Sciatic nerve (tissue), 2 donors: Measurements from ENCODE around the gene WWC1. TPM values are rescaled to one million over a fixed set of nuclear protein-coding genes. Genes with fewer than 3 reads are reported as not detected.
"Not testable (repeated sequence)": the region's sequence is repeated elsewhere in the genome, so short reads cannot be mapped to it uniquely, and the experiment has no call there.

Experiments used
- ATAC-seq: fragments of 200-7000 bp; cut with Tn5 transposase; one replicate; pipeline ENCODE4 v1.9.1; 2020; ENCODE audit warnings: mild to moderate bottlenecking, moderate library complexity
- DNase-seq: peaks from one replicate; pipeline ENCODE4 v3.0.0-alpha.2; 2020; ENCODE audit warnings: low spot score
- intact Hi-C: fragments of 100-400 bp; cut with DNase I; formaldehyde crosslinking; loops from one replicate; pipeline ENCODE4 v1.14.2; 2022
- total RNA-seq: library from RNA; stranded (reverse); fragmentation: NEBNext Ultra II Directional; extraction: Animal tissue kit (Norgen Biotek cat#: 25700); gene quantifications from one replicate; pipeline ENCODE4 v1.2.1, GENCODE V29; 2021
- donor health status: DM: no; HTN: no; CAD: no.
- donor health status: DM: no; HTN: no; CAD: no.

The WWC1 gene
- total RNA-seq, 1 donor from 2014 or later, result 2.1 TPM

DNA sequence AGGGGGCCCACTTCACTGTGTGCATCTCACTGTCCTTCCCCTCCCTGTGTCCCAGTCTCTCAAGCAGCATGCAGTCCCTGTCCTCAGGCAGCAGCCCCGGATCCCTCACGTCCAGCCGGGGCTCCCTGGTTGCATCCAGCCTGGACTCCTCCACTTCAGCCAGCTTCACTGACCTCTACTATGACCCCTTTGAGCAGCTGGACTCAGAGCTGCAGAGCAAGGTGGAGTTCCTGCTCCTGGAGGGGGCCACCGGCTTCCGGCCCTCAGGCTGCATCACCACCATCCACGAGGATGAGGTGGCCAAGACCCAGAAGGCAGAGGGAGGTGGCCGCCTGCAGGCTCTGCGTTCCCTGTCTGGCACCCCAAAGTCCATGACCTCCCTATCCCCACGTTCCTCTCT is 132.0 kb downstream of the WWC1 start:
- intact Hi-C loops, result no loop called here
- ATAC-seq (no peak), DNase-seq (no peak)

DNA sequence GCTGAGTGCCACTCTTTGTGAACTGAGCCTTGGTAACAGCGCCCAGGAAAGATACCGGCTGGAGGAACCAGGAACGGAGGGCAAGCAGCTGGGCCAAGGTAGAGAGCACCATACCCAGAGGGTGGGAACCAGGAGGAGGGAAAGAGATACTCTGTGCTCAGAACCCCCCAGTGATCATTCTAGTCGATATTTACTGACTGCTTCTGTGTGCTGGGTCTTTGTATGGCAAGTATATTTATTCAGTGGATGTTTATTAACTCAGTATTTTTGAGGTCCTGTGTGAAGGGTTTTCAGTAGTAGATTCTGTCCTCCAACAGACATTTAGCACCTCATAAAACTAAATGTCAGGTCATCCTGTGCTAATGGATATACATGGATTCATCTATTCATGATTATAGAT is 132.5 kb downstream of the WWC1 start:
- intact Hi-C loops, result no loop called here
- ATAC-seq, result no peak
- no peak for DNase-seq

DNA sequence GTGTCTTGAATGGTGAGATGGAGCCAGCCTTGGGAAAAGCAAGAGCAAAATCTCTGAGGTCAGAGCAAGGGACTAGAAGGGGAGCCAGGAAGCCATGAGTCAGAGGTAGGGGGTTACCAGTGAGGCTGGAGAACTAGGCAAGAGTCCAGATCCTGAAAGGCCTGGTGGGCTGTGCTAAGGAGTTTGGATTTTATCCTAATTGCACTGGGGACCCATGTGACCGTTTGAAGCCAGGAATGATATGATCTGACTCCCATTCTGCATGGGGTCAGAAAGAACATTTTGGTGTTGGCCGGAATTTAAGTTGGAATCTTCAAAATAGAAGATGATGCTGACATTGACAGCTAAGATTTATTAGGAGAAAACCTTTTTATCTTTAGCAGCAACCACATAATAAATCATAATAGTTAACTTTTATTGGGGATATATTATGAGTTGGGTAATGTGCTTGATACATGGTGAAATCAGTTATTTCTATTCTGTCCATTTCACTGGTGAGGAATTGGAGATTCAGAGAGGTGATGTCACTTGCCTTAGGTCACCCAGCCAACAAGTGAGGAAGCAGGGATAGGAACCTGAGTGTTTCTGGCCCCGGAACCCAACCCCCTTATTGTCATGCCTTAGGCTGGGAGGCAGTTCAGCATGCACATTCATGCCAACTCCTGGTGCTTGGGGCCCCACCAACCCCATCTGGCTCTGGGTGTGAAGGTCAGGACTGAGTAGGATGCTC is 133.3 kb downstream of the WWC1 start:
- ATAC-seq (no peak), DNase-seq (no peak)
- intact Hi-C loops, result no loop called here

DNA sequence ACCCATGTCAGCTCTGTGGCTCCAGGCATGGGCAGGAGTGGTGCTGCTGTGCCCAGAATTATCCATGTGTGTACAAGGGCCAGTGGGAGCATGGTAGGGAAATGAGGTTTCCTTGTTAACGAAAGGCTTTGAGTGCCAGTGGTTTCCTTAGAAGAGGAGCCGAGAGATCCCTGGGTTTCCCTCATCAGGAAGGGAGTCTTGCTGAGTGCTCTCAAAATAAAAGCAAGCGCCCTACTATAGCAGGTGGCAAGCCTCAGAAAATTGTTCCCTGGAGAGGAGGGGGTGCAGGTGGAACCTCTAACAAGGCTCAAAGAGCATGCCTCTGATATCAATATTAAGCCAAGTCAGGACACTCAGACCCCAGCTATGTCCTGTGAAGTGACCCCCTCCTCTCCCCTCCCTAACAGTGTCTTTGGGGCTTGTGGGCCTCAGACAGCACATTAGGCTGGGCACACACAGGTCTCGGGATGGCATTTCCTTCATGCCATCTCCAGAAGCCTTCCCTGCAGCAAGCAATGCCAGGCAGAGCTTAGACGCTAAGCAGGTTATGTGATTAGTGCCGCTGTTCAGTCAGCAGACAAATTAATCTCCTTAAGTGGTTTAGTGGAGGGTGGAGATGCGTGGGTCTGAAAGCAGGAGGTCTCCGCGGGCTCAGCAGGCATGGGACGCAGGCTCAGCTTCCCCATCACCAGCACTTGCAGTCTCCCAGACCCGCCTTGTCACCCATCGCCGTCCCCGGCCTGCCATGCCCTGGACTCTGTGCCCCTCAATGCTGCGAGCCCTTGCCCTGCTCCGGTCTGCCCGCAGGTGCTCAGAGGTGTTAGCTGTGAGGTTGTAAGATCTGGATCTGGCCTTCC is 134.8 kb downstream of the WWC1 start:
- ATAC-seq (no peak), DNase-seq (no peak)
- intact Hi-C loops, result no loop called here

DNA sequence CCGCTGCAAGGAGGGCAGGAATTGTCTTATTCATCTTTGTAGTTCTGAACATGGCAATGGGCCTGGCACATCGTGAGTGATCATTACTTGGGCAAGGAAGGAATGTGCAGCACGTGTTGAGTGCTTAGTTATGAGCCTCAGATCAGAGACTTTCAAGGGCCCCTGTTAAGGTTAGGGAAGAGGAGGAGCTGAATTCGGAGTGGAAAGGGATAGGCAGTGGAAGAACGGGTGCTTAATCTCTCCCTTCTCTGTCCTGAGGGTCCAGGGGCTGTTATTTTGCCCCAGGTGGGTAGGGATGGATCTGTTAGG is 135.4 kb downstream of the WWC1 start:
- intact Hi-C loops, result no loop called here
- ATAC-seq, result no peak
- no peak for DNase-seq

DNA sequence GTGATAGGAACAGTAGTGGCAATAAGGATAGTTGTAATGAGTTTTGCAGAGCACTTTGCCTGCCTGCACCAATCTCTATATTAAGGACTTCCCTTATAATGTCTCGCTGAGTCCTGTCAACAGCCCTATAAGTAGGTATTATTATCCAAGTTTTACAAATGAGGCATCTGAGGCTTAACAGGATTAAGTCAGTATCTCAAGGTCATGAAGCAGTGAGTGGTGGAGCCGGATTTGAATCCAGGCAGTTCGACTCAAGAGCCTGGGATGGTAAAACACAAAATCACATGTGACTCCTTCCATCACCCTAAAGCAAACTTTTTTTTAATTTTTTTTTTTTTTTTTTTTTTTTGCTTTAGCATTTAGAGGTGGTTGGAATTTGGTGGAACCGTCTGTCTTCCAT is 135.8 kb downstream of the WWC1 start:
- no peak for ATAC-seq
- intact Hi-C loops, result no loop called here
- no peak for DNase-seq

DNA sequence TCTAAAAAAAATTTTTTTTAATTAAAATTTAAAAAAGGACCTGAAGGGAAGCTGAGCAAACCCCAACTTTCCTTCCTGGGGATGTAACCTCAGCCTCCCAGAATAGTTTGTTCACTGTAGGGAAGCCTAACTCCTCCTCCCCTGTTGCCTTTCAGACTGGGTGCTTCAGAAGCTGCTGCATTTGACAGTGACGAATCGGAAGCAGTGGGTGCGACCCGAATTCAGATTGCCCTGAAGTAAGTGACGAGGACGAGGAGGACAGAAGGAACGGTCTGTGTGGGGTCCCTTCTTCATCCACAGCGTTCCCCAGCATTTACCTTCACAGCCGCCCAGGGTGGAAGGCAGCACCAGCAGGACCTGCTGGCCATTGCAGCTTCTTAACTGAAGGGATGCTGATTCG is 137.1 kb downstream of the WWC1 start:
- DNase-seq, result no peak
- intact Hi-C loops, result no loop called here
- ATAC-seq, result no peak

DNA sequence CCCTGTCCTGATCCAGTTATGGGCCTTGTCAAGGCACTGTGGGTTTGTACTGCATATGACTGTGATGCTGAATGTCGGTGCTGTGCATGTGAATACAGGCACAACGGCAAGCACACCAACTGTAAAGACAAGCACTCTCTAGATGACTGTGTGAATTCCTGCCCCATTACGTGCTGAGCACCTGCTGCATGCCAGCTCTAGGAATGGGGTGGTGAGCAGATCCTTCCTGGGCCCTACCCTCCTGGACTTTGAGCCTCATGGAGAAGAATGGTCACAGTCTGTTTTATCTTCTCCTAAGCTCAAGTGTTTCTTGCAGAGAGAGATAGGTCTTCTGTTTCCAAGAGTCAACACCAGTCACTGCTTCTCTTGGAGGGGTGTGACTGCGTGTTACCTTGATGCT is 138.9 kb downstream of the WWC1 start:
- ATAC-seq (no peak), DNase-seq (no peak)
- intact Hi-C loops, result no loop called here

DNA sequence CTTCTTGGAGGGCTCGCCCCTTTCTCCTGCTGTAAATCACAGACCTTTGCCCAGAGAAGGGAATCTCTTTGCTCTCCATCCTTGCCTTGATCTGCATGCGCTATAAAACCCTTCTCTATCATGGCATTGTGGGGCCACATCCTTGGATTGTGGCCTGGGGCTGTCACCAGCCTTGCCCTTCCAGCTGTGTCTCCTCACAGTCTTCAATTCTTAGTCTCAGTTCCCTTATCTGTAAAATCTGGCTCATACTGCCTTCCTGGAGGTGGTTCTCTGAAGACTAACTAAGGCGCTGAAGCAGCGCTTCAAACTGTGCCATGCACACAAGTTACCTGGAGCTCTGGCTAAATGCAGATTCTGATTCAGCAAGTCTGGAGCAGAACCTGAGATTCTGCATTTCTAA is 141.5 kb downstream of the WWC1 start:
- intact Hi-C loops, result no loop called here
- no peak for ATAC-seq
- DNase-seq, result no peak

DNA sequence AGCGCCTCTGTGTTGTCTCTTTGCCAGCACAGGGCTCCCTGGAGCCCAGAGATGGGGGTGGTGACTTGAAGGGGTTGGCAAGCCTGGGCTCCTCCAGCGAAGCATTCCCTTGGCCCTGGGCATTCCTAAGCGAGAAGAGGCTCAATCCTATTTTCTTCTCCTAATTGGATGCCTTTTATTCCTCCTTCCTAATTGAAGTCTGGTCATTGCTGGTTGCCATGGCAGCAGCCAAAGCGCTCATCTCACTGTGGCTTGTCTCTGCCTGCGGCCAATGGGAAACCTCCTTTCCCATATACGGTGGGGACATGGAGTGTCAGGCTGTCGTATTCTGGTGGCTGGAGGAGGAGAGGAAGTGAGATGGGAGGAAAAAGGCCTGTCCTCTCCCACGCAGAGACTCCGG is 142.6 kb downstream of the WWC1 start:
- no peak for DNase-seq
- intact Hi-C loops, result no loop called here
- ATAC-seq, result no peak

DNA sequence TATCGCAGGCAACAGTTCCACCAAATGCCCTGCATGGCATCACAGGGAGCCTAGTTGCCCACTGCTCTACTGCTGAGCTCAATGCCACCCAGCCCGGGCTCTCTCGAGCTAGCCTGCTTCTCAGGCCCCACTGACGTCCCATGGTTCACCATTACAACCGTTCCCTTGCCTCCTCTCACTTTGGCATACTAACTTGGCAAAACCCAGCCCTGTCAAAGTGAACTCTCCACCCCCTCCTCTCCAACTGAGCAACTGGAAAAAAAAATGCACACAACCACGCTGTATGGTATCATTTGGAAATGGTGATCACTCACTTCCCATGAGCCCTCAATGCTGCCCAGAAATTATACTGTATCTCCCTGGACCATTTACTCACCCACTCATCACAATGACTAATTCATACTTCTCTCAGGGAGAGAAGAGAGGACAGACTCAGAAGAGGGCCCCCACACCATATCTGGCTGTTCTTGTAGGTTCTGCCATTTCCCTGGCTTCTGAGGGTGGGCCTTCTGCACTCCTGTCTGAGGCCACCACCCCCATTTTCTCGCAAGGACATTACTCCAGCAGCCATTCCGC is 143.4 kb downstream of the WWC1 start:
- DNase-seq (no peak), ATAC-seq (no peak)
- intact Hi-C loops, result no loop called here

DNA sequence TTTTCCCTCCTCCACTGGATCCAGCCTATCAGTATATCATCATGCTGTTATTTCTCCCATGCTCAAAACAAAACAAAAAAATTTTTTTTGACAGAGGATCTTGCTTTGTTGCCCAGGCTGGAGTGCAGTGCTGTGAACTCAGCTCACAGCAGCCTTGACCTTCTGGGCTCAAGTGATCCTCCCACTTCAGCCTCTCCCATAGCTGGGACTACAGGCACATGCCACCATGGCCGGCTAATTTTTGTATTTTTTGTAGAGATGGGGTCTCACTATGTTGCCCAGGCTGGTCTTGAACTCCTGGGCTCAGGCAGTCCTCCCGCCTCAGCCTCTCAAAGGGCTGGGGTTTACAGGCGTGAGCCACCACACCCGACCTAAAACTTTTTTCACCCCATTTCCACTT is 143.9 kb downstream of the WWC1 start:
- ATAC-seq, intact Hi-C loops, DNase-seq: not testable (repeated sequence)

DNA sequence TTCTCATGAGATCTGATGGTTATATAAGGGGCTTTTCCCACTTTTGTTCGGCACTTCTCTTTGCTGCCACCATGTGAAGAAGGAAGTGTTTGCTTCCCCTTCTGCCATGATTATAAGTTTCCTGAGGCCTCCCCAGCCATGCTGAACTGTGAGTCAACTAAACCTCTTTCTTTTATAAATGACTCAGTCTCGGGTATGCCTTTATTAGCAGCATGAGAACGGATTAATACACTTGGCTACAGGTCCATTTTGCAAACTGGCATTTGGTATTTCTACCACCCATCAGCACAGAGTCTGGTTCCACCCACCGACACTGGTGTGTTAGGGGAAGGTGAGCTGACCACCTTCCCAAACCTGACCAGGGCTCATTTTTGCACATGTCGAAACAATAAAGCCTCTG is 146.9 kb downstream of the WWC1 start:
- ATAC-seq (no peak), DNase-seq (no peak)
- intact Hi-C loops, result no loop called here

DNA sequence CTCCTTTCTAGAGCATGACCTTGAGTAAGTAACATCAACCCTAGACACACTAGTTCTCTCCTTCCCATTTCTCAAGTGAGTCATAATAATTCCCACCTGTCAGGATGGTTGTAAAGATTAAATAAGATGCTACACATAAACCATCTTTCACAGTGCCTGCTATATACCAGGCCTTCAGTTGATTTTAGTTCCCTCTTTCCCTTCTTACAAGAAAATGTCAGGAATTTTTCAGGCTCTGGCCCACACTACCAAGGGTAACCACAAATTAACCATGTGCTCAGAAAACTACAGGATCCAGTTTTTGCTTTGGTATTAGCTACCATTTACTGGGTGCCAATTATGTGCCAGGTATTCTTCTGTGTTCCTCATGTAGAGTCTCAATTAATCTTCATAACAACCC is 152.1 kb downstream of the WWC1 start:
- ATAC-seq (no peak), DNase-seq (no peak)
- intact Hi-C loops, result no loop called here

DNA sequence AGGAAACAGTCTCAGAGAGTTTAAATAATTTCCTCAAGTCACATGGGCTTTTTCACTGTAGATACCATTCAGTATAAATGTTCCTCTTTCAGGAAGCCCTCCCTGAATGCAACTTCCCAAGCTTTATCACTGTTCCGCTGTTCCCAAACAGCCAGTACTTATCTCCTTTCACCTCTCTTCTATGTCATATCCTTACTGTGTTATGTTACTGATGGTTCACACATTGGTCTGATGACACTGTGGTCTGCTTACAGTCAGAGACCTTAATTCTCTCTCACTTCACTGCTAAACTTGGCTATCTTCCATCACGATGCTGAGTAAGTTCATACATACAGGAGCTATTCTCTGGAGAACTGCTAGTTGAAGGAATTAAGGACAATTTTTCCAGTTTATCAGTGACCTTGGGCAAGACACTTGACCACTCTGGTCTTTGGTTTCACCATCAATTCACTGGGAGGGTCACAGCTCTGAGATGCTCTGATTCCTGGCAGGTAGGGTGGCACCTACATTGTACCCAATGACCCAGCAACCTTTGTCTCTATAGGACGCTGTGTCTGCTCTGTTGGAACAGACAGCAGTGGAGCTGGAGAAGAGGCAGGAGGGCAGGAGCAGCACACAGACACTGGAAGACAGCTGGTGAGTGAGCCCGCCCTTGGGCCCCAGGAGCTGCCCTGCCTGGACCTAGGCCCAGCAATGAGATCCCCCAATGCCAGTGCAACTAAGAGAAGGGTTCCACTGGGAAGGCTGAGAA is 152.7 kb downstream of the WWC1 start:
- intact Hi-C loops, result no loop called here
- no peak for DNase-seq
- no peak for ATAC-seq

DNA sequence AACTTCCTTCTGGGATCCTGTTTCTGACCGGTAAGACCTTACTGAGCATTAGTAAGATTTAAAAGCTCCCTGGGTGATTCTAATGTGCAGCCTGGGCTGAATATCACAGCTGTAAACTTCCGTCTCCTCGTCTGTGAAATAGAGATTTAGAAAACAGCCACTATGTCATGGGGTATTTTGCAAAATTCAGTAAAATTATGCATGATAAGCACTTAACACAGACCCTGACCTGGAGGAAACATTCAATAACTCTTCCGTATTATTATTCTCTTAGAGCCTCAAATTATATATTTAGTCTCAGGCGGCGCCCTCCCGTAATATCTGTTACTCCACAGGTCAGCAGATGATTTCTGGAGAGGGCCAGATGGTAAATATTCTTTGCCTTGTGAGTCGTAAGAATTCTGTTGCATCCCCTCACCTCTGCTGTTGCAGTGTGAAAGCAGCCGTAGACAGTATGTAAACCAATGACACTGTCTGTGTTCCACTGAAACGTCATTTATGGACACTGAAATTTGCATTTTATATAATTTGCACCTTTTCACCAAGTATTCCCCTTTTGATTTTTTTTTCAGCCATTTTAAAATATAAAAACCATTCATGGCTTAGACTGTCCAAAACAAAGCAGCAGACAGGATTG is 155.7 kb downstream of the WWC1 start:
- intact Hi-C loops, result no loop called here
- ATAC-seq, result no peak
- DNase-seq, result no peak

DNA sequence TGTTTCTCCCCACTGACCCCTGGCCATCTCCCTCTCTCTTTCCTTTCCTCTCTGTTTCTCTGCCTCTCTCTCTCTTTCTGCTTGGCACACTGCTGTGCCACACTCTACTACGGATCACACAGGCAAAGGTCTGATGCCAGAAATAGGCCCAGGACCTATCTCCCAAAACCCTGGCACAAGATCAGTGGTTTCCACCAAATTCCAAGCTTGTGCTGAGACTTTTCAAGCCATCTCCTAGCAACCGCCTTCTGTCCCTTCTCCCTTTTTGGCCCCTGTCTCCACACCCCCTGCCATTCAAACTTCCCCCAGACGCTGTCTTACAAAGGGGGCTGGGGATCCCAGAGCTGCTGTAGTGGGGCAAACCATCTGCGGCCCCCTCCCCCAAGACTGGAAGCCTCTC is 156.4 kb downstream of the WWC1 start:
- no peak for ATAC-seq
- no peak for DNase-seq
- intact Hi-C loops, result no loop called here

DNA sequence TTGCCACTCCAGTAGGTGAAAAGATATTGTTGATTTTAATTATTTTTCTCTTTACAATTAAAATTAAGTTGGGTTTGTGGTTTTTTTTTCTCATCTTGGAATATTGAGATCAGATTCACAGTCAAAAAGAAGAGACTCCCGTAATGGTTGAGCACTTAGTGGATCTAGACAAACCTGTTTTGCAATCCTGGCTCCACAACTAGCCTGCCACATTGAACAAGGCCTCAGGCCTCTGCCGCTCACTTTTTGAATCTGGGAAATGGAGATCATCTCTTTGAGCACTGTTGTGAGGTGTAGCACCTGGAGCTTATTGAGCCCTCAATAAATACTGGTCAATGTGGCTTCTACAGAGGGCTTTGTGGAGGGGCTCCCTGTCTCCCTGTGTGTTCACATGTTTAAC is 157.7 kb downstream of the WWC1 start:
- ATAC-seq (no peak), DNase-seq (no peak)
- intact Hi-C loops, result no loop called here

DNA sequence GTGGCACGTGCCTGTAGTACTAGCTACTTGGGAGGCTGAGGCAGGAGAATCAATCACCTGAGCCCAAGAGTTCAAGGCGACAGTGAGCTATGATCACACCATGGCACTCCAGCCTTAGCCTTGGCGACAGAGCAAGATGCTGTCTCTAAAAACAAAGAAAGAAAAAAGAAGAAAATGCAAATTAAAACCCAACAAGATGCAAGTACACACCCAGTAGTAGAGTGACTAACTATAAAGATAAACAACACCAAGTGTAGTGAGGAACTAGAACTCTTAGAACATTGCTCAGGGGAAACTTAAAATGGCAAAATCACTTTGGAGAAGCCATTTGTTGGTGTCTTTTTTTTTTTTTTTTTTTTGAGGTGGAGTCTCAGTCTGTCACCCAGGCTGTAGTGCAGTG is 160.1 kb downstream of the WWC1 start:
- intact Hi-C loops, result no loop called here
- DNase-seq (no peak), ATAC-seq (no peak)
